Thymus (tissue), 11 donors: Measurements from ENCODE around the gene PNMA6E. TPM values are rescaled to one million over a fixed set of nuclear protein-coding genes. Genes with fewer than 3 reads are reported as not detected.

ENCODE experiments used
- DNase-seq, 9 donors: peaks; one replicate each; pipeline ENCODE4 v3.0.0-alpha.2; 2013; ENCODE audit warnings: low spot score in 9 of 9, low read depth in 6 of 9, missing footprints in 1 of 9
- H3K27ac ChIP-seq, 2 donors: one replicate each; pipeline ENCODE4 v1.5.1; 2013; ENCODE audit warnings: control low read depth in 1 of 2, low read depth in 1 of 2, low read length in 1 of 2, mild to moderate bottlenecking in 1 of 2, moderate library complexity in 1 of 2
- H3K27me3 ChIP-seq, 2 donors: one replicate each; pipeline ENCODE4 v1.5.1; 2013; ENCODE audit warnings: low read length in 1 of 2; ENCODE audit not compliant: control insufficient read depth in 2 of 2, insufficient read depth in 1 of 2
- H3K36me3 ChIP-seq, 2 donors: one replicate each; pipeline ENCODE4 v1.5.1; 2013; ENCODE audit warnings: low read length in 1 of 2, mild to moderate bottlenecking in 1 of 2, moderate library complexity in 1 of 2; ENCODE audit not compliant: control insufficient read depth in 2 of 2, insufficient read depth in 2 of 2
- H3K4me1 ChIP-seq, 2 donors: one replicate each; pipeline ENCODE4 v1.5.1; 2013; ENCODE audit warnings: low read length in 2 of 2; ENCODE audit not compliant: control insufficient read depth in 2 of 2, insufficient read depth in 2 of 2
- H3K4me3 ChIP-seq, 2 donors: one replicate each; pipeline ENCODE4 v1.5.1; 2013; ENCODE audit warnings: low read length in 2 of 2, control low read depth in 1 of 2, mild to moderate bottlenecking in 1 of 2
- H3K9me3 ChIP-seq, 2 donors: one replicate each; pipeline ENCODE4 v1.5.1; 2013; ENCODE audit warnings: low read length in 1 of 2, mild to moderate bottlenecking in 1 of 2; ENCODE audit not compliant: control insufficient read depth in 2 of 2, insufficient read depth in 1 of 2
- WGBS: extraction: QIAGEN DNeasy Blood & Tissue Kit; methylation state at CpG from one replicate; pipeline ENCODE4 v1.1.7; 2013; 5-methylcytosine and 5-hydroxymethylcytosine counted together
- polyA plus RNA-seq: library from polyadenylated mRNA; stranded (reverse); fragments of 200-250 nt; gene quantifications from one replicate; pipeline ENCODE4 v1.2.3, GENCODE V29; 2013
- total RNA-seq: library from RNA; stranded (reverse); fragments of 120-200 nt; gene quantifications from one replicate; pipeline ENCODE4 v1.2.4, GENCODE V29; 2013
- donor health status: healthy.

The PNMA6E gene
- total and polyA plus RNA-seq, 2 donors, result 0.05 TPM; not detected in 1

DNA sequence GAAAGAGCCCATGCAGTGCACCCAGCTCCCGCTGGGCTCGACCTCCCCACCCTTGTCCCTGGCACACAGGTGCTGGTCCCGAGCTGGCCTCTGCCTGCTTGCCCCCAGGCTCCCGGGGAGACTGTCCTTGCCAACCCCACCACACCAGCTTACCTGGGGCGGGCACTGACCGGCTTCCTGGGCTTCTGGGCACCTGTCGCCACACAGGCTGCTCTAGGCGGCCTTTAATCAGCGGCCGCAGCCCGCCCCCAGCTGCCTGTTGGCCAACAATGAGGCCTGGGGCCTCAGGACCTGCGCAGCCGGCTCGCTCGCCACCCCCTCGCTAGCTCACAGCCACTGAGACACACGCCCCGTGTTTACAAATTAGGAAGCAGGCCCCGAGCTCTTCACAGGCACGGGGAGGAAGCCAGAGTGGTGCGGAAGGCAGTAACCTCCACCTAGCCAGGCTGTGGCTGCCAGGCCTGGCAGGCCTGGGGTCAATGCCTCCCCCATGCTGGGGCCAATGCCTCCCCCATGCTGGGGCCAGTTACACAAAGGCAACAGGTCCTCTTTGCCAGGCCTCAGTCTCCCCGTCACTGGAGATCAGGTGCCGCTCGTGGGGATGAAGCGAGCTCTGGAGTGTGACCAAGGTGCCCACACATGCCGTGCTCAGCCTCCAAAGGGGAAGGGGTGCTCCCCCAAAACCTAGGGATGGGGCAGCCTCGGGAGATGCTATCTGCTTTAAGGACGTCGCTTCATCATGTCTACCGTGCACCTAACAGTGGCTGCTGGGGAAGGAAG is 44.9 kb upstream of the PNMA6E start, which contains the start of gene TREX2:
Gene TREX2, minus strand, starts transcription at position 201 of the 780 bp plus-strand sequence. CDS start 626 bp downstream, outside the sequence.
- Histone ChIP-seq H3K27me3 (no peaks in the 10 kb centered on the region), H3K9me3 (peaks cover 0 to 4% of the 10 kb centered on the region in 2 donors), H3K4me1 (no peaks in the 10 kb centered on the region), H3K36me3 (peaks cover 0 to 9% of the 10 kb centered on the region in 2 donors), H3K27ac (no peak within 1 kb of the TSS), H3K4me3 (no peak within 1 kb of the TSS)
- 93% methylated on average over 30 of the region's 30 CpGs for WGBS
- no peak for DNase-seq

DNA sequence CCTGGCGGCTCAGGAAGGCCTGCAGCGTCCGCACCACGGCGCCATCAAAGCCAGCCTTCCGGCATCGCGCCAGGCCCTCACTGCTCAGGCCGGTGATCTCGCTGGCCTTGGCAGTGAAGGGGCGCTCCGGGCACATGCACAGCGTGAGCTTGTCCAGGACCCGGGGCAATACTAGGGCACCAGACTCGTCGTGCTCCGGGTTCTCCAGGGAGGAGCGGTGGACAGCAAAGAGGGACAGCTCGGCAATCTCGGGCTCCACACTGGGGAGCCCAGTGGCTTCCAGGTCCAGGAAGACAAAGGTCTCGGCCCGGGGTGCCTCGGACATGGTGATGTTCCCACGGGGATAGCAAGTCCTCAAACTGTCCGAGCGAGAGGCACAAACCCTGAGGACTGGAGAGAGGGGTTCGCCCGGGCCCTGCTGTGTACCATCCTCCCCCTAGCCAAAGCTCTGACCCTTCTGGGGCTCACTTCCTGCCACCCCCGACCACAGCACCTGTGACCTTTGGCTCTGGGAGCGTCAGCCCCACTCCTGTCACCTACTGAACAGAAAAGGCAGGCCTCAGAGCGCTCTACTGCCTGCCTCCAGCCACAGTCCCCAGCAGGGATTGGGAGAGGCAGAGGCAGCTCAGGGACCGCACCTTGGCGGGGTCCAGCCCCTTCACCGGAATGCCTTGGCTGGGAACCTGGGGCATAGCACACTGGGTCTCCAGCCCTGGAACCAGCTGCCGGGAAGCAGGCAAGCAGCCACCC is 44.1 kb upstream of the PNMA6E start:
- 97% methylated on average over 35 of the region's 35 CpGs for WGBS
- H3K9me3 ChIP-seq, result peaks cover 0 to 4% of the 10 kb centered on the region in 2 donors
- no peaks in the 10 kb centered on the region for H3K4me1 ChIP-seq
- DNase-seq, result no peak
- H3K36me3 ChIP-seq, result peaks cover 0 to 9% of the 10 kb centered on the region in 2 donors
- no peak overlapping the region for H3K27ac ChIP-seq
- no peaks in the 10 kb centered on the region for H3K27me3 ChIP-seq
- H3K4me3 ChIP-seq, result no peak overlapping the region

DNA sequence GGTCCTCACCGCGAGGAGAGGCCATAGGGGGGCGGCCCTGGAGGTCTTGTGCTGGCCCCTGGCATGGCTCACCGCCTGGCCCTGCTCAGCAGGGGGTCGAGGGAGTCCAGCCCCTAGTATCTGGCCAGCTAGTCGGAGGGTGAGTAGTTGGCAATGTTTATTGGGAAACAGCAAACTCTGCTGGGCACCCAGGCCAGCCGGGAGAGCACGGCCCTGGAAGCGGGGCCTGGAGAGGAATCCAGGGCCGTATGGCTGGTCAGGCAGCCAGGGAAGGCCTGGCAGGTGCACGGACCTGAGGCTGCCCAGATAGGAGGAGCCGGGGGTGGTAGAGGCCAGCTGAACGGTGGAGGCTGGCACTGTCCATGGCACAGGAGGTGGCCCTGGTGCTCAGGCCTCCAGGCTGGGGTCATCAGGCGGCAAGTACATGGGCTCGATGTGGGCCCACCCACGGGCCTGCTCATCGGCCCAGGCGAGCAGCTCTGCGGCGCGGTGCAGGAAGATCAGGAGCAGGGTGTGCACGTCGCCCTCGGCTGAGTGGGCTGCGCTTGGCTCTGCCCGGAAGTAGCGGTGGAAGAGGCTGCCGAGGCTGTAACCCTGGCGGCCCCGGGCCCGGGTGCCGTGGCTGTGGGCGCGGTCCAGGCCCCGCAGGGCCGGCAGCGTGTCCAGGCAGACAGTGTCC is 43.3 kb upstream of the PNMA6E start:
- Histone ChIP-seq H3K4me1 (no peaks in the 10 kb centered on the region), H3K9me3 (peaks cover 0 to 4% of the 10 kb centered on the region in 2 donors), H3K27ac (no peak overlapping the region), H3K36me3 (peaks cover 0 to 5% of the 10 kb centered on the region in 2 donors), H3K27me3 (no peaks in the 10 kb centered on the region), H3K4me3 (no peak overlapping the region)
- WGBS, result 97% methylated on average over 37 of the region's 37 CpGs
- no peak for DNase-seq

DNA sequence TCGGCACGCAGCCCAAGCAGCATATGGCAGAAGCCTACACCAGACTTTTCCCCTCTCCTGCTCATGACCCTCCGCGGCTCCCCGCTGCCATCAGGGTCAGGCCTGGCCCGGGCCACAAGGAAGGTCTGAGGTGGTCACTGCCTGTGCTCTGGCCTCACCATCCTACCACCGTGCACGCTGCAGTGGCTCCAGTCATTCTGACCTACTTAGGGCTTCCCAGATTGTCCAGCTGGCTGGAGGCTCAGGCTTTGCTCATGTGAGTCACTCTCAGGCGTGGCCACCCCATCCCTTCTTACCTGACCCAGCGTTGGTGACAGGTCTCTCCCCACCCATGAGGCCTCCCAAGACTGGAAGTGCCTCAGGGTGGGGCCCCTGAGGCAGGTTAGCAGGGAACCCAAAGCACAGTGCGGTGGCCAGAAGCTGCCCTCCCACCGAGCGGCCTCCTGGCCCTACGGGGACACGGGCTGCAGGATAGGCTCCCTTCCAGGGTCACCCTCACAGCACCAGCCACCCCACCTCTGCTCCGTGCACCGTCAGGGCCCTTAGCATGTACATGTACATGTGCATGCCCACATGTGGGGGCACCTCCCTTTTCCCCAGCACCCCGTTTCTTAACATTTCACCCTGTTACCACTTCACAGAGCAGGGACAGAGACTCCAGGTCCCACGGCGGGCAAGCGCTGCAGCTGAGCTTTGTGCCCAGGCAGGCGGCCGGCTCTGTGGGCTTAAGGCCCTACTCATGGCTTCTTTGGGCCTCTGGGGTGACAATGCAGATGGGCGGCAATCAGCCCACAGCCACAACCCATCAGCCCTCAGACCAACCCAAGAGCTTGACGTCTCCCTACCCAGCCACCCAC is 42.6 kb upstream of the PNMA6E start:
- no peak for DNase-seq
- peaks cover 0 to 3% of the 10 kb centered on the region in 2 donors for H3K36me3 ChIP-seq
- peaks cover 0 to 4% of the 10 kb centered on the region in 2 donors for H3K9me3 ChIP-seq
- no peaks in the 10 kb centered on the region for H3K27me3 ChIP-seq
- 94% methylated on average over 25 of the region's 25 CpGs for WGBS
- H3K4me1 ChIP-seq, result no peaks in the 10 kb centered on the region
- H3K4me3 ChIP-seq, result no peak overlapping the region
- H3K27ac ChIP-seq, result no peak overlapping the region

DNA sequence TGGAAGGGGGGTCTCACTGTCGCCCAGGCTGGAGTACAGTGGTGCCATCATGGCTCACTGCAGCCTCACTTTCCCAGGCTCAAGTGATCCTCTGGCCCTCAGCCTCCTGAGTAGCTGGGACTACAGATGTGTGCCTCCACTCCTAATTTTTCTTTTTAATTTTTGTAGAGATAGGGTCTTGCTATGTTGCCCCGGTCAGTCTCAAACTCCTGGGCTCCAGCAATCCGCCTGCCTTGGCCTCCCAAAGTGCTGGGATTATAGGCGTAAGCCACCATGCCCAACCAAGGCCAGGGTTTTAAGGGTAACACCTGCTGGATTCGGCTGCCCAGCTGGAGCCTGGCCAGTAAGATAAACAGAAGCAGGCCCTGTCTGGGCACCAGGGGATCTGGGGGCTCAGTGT is 41.3 kb upstream of the PNMA6E start:
- Histone ChIP-seq H3K9me3 (peaks cover 0 to 4% of the 10 kb centered on the region in 2 donors), H3K36me3 (peaks cover 0 to 3% of the 10 kb centered on the region in 2 donors), H3K27me3 (no peaks in the 10 kb centered on the region), H3K4me1 (no peaks in the 10 kb centered on the region), H3K4me3 (no peak overlapping the region), H3K27ac (no peak overlapping the region)
- no peak for DNase-seq
- WGBS, result 94% methylated on average over 5 of the region's 5 CpGs

DNA sequence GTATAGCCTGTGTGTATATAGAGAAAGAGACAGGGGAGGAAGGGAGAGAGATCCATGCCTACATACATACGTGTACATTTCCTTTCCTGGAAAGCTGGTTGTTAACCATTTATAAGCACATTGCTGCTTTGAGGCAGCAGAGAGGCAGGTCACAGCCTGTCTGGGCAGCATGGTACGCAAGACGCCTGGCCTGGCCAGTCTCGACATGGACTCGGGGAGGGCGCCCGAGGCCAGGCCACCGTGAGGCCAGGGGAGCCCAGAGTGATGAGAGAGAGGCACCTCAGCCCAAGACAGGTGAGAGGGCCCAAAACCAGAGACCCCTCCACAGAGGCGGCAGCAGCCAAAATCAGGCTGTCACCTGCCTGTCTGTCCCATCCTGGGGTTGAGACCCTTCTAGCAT is 40.8 kb upstream of the PNMA6E start:
- 84% methylated on average over 9 of the region's 9 CpGs for WGBS
- Histone ChIP-seq H3K4me1 (no peaks in the 10 kb centered on the region), H3K27me3 (no peaks in the 10 kb centered on the region), H3K36me3 (no peaks in the 10 kb centered on the region), H3K9me3 (peaks cover 0 to 4% of the 10 kb centered on the region in 2 donors), H3K4me3 (no peak overlapping the region), H3K27ac (no peak overlapping the region)
- DNase-seq, result no peak

DNA sequence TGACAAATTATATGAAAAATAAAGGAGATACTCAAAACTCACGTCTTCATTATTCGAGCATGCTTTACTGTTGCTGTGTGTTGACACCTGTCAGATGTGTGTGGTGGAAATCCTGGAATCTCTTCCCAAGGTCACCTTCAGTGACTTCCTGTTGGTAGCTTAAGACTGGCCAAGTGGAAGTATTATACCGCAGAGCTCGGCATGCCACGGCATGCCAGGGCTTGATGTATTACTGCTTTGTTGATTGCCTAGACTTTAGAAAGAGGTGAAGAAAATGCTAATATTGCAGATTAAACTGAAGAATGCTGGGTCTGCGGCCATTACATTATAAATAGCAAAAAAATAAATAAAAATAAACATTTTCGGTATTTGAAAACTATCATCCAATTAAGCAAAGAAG is 40.1 kb upstream of the PNMA6E start:
- Histone ChIP-seq H3K27me3 (no peaks in the 10 kb centered on the region), H3K4me1 (no peaks in the 10 kb centered on the region), H3K27ac (no peak overlapping the region), H3K9me3 (peaks cover 0 to 4% of the 10 kb centered on the region in 2 donors), H3K36me3 (no peaks in the 10 kb centered on the region), H3K4me3 (no peak overlapping the region)
- 86% methylated on average over 7 of the region's 7 CpGs for WGBS
- DNase-seq, result no peak

DNA sequence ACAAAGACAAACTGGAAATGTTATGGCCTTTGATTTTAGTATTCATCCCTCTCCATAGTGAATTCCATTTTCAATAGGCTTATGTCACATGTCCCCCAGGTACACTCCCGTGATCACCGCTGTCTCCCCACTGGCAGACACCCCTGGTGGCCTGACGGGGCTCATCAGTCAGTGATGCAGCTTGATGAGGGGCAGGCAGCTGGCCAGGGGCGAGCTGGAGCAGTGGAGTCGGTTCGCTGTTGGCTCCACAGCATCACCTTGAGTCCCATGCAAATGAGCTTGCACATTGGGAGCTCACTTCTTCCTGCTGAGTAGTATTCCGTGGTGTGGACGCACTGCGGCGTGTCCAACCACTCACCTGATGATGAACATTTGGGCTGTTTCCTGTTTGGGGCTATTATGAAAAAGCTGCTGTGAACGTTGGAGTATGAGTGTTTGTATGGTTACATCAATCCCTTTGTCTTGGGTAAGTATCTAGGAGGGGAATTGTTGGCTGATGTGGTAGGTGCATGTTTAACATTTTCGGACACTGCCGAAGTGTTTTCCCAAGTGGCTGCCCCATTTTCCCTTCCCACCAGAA is 39.5 kb upstream of the PNMA6E start:
- H3K27me3 ChIP-seq, result no peaks in the 10 kb centered on the region
- H3K9me3 ChIP-seq, result peaks cover 0 to 4% of the 10 kb centered on the region in 2 donors
- H3K27ac ChIP-seq, result no peak overlapping the region
- no peaks in the 10 kb centered on the region for H3K36me3 ChIP-seq
- DNase-seq, result no peak
- H3K4me3 ChIP-seq, result no peak overlapping the region
- no peaks in the 10 kb centered on the region for H3K4me1 ChIP-seq
- 82% methylated on average over 13 of the region's 13 CpGs for WGBS
